COLO668 (cell line): Measurements from ENCODE around the gene PPP2R5D.

Experiments
- DNase-seq: peaks from one replicate; lab custom pipeline; 2025; ENCODE audit not compliant: unreplicated experiment; lab: John Stamatoyannopoulos, UW

Gene PPP2R5D

DNA sequence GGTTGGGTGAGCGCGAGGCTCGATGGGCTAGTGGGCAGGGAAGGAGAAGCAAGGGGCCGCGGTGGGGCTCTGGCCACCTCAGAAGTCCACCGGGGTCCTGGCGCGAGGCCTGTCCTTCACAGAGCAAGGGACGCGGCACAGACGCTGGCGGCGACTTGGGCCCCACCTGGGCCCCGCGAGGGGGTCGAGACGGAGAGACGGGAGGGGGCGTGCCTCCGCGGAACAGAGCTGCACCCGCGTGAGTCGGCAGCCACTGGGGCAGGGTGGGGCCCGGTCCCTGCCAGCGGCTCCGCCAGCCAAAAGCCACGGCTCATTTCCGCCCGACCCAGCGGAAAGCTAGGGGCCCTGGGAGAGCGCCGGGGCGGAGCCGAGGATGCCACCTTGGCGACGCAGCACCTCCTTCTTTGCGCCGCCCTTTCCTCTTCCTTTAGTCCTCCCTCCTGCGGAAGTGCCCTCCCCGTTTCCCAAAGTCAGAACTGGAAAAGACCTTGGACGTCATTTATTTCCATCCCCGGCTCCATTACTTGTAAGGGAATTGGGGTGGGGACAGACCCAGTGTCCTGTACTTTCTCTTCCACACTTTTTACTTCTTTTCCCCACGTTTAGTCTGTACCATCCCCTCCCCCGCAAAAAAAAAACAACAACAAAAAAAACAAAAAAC, 69.3 kb downstream of the PPP2R5D start, which contains the start of gene CUL7:
Gene CUL7, minus strand, starts transcription at position 307 of the 661 bp plus-strand sequence. CDS start 1,063 bp downstream, outside the sequence.
- DNase-seq, result peak; percentile 90

DNA sequence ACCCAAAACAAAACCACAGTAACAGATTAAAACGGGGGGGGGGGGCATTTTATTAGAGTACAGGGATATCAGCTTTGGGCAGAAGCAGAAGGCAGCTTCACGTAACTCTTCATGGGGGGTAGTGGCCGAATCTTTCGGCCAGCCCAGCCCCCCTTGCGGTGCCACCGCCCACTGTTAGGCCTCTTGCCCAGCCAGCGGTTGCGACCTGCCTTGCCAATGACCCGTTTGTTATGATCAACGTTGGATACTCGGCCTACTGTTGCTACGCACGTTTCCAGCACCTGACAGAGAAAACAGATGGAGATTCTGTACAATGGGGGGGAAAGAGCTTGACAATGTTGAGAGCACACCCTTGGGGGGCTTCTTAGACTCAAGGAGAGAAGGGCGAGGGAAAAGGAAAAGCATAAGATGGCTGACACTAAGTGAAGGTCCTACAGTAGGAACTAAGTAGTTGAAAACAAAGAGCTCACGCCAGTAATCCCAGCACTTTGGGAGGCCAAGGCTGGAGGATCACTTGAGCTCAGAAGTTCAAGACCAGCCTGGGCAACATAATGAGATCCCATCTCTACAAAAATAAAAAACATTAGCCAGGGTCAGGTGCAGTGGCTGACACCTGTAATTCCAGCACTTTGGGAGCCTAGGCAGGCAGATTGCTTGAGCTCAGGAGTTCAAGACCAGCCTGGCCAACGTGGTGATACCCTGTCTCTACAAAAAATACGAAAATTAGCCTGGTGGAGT, 70.0 kb downstream of the PPP2R5D start:
- DNase-seq, result no peak

DNA sequence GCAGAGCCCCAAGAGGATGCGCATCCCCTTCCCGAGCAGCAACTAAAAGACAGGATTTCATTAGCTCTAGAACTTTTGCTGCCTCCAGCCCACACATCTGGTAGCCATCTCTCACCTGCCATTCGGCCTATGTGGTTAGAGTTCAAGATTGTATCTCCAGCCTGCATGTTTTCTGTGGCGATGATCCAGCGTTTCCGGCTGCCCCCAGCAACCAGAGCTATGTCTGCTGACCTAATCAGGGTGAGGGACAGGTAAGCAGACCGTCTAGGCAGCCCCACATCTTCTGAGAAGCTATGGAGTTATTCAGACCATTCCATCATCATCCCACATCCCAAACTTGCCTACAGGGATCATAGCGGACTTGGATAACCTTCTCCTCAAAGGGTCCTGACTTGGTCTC, 71.6 kb downstream of the PPP2R5D start:
- DNase-seq, result no peak

DNA sequence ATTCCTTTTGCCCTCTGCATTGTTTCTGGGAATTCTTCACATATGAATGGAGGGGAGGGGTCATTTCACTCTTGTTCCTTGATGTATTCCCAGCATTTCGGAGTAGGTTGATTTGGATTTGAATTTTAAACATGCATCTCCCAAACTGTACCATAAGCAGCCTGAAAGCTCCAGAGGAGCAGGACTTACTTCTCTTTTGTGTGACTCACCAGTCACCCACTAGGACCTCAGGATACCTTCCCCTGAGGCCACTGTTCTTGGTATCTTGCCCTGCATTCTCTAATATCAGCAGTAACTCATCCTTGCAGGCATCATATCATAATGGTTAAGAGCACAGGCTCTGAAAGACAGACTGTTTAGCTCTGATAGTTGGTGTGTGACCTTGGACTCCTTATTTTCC, 74.2 kb downstream of the PPP2R5D start:
- no peak for DNase-seq

DNA sequence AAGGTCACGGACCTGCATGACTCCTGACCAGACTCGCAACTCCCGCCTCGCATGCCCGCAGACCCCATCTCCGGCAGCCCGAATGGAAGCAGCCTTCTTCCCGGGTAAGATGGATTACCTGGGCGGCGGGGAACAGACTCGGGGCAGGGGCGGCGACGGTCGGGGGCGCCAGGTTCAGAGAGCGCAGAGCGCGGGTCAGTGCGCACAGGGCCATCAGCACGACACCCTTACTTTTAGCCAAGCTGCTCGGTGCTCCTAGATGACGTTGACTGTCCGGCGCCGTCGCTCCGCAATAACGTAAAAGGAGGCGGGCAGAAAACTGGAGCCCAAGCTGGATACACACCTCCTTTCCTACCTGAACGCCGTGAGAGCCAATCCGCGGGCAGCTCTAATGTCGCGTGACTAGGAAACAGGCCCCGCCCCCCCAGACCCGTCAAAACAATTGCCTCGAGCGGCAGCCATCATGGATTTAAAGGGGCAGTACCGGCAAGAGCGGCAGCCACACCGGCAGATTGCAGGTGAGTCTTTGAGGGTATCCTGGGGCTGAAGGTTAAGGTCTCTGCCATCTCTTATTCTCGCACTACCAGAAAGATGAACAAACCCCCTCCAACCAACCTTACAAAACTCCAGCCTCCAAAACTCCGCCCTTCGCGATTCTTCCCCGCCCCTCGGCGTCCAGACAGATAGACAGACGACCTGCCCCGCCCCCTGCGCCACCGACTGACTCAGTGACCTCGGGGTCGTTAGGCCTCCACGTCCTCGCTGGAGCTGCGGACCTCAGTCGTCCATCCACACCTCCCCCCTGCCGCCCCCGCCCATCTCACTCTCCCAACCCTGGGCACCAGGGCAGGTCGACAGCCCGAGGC, 75.0 kb downstream of the PPP2R5D start, which contains the start of the genes KLC4 and MRPL2:
Gene KLC4, plus strand, starts transcription at position 464 of the 866 bp plus-strand sequence. CDS start 1,705 bp downstream, outside the sequence.
Gene MRPL2, minus strand, starts transcription at position 267 of the 866 bp plus-strand sequence. Its CDS starts 53 bp downstream, at position 214.
- peak; percentile 96 for DNase-seq

GRCh38 chr6:43060034-43060754, 75.8 kb downstream of the PPP2R5D start:
- peak; percentile 42 for DNase-seq

DNA sequence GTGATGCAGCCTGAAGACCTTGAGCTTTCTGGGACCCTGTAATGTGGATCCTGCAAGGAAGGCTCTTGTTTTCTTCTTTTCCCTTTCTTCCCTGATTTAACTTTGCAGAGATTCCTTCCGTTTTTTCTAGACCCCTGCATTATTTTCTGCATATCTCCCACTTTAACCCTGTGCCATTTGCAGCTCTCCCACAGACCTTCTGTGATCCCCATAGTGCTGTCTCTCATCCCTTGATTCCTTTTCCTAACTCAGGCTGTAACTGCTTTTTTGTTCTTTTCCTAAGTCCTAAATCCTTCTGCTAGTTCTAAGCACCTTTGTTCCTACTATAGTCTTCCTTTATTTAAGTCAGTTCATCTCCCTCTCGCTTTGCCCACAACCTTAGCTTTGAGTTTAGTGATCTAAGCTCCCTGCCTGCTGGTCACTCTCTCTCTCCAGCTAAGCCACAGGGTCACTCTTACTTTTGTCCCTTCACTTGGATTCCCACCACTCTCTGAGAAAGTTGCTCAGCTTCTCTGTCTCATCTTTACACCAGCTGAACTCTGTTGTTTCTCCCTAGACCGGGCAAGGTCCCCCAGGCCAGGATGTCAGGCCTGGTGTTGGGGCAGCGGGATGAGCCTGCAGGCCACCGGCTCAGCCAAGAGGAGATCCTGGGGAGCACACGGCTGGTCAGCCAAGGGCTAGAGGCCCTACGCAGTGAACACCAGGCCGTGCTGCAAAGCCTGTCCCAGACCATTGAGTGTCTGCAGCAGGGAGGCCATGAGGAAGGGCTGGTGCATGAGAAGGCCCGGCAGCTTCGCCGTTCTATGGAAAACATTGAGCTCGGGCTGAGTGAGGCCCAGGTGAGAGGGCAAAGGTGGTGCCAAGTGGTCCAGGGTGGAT, 76.6 kb downstream of the PPP2R5D start:
- no peak for DNase-seq

DNA sequence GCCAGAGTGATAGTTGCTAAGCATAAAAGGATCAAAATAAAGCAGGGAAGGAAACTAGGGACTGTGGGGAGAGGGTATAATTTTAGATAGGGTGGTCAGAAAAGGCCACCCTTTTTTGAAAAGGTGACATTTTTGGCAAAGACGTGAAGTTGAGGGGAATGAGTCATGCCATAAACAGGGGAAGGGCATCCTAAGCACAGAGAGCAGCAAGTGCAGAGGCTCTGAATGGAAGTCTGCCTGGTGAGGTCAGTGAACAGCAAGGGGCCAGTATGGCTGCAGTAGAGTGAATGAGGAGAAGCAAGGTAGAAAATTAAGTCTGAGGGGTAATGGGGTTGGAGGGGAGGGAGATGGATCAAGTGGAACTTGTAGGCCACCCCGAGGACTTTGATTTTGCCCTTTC, 77.5 kb downstream of the PPP2R5D start:
- no peak for DNase-seq
